Endothelial cell of hepatic sinusoid (primary cell): ENCODE data around the gene ZBTB40.

ENCODE experiments used
- in situ Hi-C: cut with HindIII; loops from 2 replicates; pipeline ENCODE4 v1.10.0; 2017; ENCODE audit warnings: low sequenced_read_pairs

Gene ZBTB40

DNA sequence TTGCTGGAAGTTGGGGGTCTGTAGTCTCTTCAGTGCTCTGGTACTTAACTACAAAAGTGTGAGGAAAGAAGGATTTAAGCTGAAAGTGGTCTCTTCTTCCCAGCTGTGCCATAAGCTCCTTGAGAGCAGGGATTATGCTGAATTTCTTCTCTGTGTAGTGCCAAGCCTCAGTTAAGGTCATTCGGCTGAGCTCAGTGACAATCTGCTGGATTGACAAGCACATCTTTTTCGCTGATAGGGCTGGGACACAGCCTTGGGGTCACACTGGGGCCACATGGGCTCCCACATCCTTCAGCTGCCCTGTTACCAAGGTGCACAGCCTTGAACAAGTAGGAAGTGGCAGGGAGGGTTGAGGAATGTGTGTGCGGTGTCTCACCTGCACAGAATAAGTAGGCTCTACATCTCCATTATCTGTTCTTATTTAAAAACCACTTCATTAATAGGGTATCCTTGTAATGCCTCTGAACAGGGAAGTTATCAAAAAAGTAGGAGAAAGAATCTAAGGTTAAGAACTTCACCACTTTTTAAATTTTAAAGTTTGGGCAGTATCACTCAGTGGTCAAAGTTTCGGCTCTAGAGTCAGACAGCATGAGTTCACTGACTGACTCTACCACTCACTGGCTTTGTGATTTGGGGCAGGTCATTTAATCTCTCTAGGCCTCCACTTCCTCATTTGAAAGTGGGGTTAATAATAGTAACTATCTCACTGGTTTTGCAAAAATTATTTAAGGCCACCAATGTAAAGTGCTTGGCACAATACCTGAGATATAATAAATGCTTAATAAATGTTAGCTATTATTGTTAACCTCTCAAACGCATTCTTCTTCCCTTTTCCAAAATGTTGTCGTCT, 10.3 kb downstream of the ZBTB40 start:
- in situ Hi-C loops, result no loop called here

DNA sequence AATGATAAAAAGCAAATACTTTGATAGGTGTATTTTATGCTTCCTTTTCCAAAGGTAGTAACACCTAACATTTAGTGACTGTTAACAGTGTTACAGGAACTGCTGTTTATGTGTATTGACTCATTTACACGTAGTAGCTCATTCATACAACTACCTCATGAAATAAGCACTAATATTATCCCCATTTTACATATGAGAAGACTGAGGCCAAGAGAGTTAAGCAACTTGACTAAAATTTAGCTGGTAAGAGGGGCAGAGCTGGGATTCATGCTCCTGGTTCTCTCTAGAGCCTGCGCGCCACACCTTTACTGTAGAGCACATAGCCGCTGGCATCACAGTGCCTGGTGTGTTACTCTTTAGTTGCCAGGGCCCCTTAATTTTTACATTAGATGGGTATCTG, 11.3 kb downstream of the ZBTB40 start:
- in situ Hi-C loops, result no loop called here

DNA sequence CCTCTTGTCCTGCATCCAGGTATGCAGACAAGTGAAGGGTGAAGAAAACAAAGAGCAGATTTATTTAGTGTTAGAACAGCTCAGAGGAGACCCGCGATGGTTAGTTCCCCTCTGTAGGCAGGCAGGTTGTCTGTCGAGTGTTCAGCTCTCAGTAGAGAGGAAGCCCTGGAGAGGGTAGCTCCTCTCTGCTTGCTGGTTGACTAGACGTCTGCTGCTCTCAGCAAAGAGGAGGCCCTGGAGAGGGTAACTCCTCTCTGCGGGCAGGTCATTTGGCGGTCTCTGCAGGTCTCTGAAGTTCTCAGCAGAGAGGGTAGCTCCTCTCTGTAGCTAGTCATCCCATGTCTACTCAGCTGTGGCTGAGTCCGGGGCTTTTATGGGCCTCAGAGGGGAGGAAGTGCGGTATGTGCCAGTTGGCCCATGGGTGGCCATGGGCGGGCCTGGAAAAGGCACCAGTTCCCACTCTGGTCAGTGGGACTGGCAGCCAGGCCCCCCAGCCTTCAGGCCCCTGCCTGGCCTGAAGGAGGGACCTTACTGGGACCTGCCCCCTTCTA, 13.4 kb downstream of the ZBTB40 start:
- in situ Hi-C loops, result no loop called here

GRCh38 chr1:22465671-22466070, 14.0 kb downstream of the ZBTB40 start:
- in situ Hi-C loops, result no loop called here

DNA sequence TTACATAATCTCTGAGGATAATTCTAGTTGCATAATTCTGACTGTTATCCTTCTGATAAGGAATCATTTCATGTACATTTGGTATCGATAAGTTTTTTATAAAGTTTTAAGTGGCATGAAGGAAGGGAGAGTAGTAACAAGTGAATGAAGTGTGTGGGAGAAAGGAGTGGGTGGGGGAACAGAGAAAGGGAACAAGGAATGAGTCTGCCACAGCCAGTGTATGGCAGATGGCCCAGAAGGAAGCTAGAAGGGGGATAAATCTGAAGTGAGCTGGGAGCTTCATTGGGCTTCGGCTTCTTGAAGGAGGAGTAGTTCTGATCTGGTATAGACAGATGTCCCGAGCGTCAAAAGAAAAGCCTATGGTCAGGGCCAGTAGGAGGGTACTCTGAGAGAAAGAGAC, 18.6 kb downstream of the ZBTB40 start:
- in situ Hi-C loops, result no loop called here

DNA sequence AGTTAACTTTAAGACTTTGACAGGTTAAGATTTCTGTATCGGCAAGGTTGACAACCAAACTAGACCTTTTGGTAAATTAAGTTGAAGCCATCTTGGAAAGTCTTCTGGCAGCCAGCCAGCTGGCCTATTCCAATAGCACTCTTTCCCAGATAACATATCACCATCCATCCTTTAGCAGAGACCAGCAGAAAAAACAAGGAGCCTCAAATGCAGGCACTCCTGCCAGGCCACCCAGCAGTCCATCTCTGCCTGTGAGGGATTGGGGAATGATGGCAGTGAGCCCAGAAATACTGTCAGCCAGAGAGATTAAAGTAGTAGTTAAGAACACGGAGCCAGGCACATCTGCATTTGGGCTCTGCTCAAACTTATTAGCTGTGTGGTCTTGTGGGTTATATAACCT, 19.4 kb downstream of the ZBTB40 start:
- in situ Hi-C loops, result no loop called here

GRCh38 chr1:22471610-22472009, 20.0 kb downstream of the ZBTB40 start:
- in situ Hi-C loops, result no loop called here

DNA sequence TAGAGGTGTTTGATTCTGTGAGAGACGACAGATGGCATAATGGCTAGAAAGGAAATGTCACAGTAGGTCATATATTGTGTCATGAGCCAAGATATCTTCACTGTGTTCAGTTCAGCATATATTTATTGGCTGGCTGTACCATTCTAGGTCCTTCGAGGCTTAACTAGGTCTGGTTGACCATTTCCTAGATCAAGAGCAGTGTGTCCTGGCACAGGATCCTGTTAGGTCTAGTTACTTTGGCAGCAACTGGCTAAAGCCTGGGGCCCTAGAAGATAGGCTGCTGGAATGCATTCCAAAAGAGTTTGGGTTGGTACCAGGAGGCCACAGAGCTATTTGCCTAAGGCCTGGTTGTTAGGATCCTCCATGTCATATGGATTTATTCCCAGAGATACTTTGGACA, 20.9 kb downstream of the ZBTB40 start:
- in situ Hi-C loops, result no loop called here

DNA sequence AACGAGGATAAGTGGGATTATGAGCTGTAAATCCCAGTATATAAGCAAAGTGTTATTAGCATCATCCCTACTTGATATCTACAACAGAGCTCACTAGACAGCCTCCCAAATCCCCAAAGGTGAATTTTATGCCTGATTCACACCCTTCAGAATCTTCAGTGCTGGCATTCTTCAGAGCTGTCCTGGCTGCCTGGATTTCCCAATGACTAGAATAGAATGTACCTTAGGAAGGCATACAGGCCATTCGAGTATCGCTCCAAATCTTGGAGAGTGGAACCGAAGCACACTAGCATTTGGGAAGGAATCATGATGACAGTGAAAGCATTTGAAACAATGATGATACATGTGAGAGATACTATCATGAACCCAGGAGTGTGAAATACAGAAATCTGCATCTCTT, 22.3 kb downstream of the ZBTB40 start:
- in situ Hi-C loops, result no loop called here

DNA sequence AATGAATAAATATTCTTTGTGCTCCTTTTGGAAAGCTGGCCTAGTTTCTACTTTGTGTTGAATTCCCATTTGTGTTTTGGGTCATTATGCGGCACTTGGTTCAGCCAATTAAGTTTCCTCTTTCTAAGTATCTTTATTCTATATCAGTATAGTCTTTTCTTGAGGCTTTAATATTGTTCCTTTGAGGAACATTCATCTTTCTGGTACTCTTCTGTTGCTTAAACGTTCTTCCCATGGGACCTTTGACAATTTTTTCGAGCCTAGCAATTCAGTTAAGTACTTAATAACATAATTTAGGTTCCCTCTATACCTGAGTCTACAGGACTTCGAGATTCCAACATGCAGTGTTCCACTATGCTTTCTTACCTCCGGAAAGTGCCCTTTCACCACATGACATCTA, 24.9 kb downstream of the ZBTB40 start:
- in situ Hi-C loops, result no loop called here

DNA sequence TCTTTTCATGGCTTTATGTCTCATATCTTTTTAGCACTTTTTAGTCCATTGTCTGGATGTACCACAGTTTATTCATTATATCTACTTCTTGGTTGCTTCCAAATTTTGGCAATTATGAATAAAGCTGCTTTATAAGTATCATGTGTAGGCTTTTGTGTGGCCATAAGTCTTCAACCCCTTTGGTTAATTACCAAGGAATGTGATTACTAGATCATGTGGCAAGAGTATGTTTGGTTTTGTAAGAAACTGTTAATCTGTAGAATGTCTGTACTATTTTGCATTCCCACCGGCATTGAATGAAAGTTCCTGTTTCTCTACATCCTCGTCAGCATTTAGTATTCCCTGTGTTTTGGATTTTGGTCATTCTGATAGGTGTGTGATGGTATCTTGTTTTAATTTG, 31.5 kb downstream of the ZBTB40 start:
- in situ Hi-C loops, result no loop called here

- in situ Hi-C loops, result no loop called here
Observed at GRCh38 chr1:22484706-22485345, 33.2 kb downstream of the ZBTB40 start.

GRCh38 chr1:22485431-22485830, 33.8 kb downstream of the ZBTB40 start:
- in situ Hi-C loops, result no loop called here

DNA sequence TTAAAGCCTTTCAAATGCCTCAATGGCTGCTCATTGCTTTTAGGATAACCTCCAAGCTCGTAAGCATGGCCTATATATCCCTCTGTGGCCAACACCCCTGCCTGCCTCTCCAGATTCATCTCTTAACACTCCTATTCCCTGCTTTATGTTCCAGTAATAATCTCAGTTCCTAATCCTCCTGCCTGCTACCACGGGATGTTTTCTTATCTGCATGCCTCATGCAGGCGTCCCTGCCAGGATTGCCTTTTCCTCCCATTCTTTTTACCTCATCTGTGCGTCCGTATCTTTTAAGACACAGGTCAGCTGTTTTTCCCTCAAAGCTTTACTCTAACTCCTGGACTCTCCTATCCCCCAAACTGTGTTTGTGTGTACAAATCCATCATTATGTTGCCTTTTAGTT, 36.1 kb downstream of the ZBTB40 start:
- in situ Hi-C loops, result no loop called here

- in situ Hi-C loops, result no loop called here
Observed at GRCh38 chr1:22488319-22488718, 36.7 kb downstream of the ZBTB40 start.

- in situ Hi-C loops, result no loop called here
Observed at GRCh38 chr1:22489278-22489677, 37.6 kb downstream of the ZBTB40 start.

- in situ Hi-C loops, result loop anchor here (5.0 kb wide), 1 partner anchor 103 kb away; no protein-coding TSS in a partner anchor
Observed at GRCh38 chr1:22489823-22490222, 38.2 kb downstream of the ZBTB40 start.

GRCh38 chr1:22490309-22490708, 38.7 kb downstream of the ZBTB40 start:
- in situ Hi-C loops, result loop anchor here (5.0 kb wide), 1 partner anchor 103 kb away; no protein-coding TSS in a partner anchor

DNA sequence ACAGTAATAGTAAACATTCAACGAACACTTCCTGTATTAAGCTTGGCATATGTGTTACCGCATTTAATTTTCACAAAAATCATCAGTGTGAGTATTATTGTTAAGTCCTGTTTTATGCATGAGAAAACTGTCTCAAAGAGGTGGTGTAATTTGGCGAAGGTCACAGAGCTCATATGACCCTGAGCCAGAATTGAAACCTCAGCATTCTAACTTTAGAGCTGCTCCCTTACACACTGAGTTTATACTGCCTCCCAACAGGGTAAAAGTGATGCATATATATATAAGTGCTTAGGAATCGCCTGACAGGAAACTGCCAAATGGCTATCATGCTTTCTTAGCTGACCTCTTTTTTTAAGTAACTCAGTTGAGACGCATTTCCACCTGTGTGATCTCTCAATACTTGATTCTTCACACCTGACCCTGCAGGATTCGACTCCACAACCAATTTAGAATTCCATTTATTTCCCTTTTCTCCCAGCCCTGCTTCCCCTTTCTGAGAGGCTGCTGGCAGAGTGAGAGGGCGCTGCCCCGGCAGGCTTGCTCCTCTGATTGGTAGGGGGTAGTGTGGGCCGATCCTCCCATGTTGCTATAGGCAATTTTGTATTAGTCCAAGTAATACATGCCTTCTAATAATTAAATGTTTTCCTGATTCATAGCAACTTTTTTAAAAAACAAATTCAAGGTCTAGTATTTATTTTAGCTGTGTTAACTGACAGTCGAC, 40.5 kb downstream of the ZBTB40 start:
- in situ Hi-C loops, result loop anchor here (5.0 kb wide), 1 partner anchor 105 kb away; no protein-coding TSS in a partner anchor

DNA sequence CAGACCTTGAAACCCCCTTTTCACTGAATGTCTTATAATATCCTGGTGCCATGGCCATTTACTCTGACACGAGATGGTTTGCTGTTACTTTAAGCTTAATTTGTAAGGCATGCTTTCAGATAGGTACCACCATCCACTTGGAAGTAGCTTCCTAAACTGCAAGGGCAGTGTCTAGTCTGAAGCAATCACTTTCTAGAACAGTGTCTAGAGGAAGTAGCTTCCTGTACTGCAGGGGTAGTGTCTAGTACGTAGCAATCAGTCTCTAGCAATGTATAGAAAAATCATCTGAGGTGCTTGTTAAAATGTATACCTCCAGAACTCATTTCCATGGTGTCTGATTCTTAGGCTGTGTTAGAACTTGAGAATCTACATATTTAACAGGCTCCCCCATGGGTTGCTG, 42.5 kb downstream of the ZBTB40 start:
- in situ Hi-C loops, result loop anchor here (5.0 kb wide), 1 partner anchor 107 kb away; no protein-coding TSS in a partner anchor

DNA sequence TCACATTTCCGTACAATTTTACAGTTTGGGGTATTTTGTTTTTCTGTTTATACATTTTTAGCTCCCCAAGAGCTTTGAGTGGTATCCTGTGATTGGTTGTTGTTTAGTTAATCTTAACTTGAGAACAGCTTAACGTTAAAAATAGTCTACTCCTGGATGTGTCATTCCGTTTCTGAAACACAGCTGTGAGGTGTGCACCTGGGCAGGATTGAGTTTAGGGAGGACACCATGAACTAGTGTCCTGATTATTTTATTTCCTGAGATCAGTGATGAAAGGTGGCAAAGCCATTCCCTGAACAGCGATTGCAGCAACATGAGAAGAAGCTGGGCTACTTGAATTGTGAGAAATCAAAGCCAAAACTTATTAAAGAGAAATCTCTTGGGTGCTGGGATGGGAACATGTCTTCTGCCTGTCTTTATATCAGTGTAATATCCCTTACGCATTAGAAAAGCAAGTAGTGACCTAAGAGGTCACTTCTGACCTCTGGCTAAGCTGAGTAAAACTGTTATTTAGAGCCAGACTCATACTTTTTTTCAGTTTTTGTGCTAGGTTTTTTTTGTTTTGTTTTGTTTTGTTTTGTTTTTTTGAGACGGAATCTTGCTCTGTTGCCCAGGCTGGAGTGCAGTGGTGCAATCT, 43.4 kb downstream of the ZBTB40 start:
- in situ Hi-C loops, result loop anchor here (5.0 kb wide), 2 partner anchors 92 to 108 kb away; no protein-coding TSS in a partner anchor
